ENCODE measurements around the gene FAHD2B.
"Not testable (repeated sequence)": the region's sequence is repeated elsewhere in the genome, so short reads cannot be mapped to it uniquely, and the experiment has no call there.

The FAHD2B gene, protein sequence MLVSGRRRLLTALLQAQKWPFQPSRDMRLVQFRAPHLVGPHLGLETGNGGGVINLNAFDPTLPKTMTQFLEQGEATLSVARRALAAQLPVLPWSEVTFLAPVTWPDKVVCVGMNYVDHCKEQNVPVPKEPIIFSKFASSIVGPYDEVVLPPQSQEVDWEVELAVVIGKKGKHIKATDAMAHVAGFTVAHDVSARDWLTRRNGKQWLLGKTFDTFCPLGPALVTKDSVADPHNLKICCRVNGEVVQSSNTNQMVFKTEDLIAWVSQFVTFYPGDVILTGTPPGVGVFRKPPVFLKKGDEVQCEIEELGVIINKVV

DNA sequence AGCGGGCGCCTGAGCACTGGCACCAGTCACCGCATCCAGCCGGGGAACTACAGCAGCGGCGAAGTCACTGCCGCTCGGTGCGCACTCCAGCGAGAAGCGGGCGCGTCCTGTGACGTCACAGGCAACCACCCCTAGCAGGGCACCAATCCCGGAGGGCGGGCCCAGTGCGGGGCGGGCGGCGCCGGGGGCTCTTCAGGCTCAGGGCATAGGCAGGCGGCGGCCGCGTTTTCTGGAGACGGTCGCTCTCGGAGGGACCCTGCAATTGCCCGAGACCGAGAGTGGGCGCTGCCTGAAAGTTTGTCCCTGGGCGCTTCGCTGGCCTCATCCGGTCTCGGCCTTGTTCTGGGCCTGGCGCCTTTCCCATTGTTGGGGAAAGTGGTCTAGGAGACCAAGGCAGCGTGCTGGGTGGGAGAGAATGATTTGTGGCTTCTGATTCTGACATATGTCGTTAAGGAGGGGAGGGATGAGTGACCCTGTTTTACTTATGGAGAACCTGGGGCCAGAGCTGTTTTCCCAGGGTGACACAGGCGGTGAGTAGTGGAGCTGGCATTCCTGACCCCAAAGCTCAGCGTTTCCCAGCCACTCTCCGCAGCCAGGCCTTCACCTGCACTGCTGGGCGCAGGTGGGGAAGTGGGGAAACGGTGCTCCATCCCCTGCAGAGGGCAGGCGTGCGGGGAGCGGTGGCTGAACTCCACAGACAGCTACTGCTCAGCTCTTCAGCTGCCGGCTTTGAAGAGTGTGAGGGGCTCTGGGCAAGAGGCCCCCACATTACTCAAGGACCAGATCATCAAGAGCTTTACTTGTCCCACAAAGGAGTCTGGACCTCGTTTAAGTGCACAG, at the start of gene FAHD2B:
Gene FAHD2B (minus strand): TSS at position 111 of the 840 bp plus-strand sequence. CDS start 3,176 bp downstream, outside the sequence.
- Histone ChIP-seq H3K4me2 (peak within 1 kb of the TSS; percentile 79), H3K9ac (peak within 1 kb of the TSS; percentile 60; the same call in 1 of the 2 replicates), H3K4me1 (peaks cover 15% of the 10 kb centered on the region), H3K4me3 (peak within 1 kb of the TSS; percentile 59), H3K27ac (0 out of 2 replicates have a peak within 1 kb of the TSS, but pooled peaks have one; percentile 9)
- H3K27me3 ChIP-seq, H4K20me1 ChIP-seq, H3K9me3 ChIP-seq, H3K36me3 ChIP-seq: not testable (repeated sequence)

DNA sequence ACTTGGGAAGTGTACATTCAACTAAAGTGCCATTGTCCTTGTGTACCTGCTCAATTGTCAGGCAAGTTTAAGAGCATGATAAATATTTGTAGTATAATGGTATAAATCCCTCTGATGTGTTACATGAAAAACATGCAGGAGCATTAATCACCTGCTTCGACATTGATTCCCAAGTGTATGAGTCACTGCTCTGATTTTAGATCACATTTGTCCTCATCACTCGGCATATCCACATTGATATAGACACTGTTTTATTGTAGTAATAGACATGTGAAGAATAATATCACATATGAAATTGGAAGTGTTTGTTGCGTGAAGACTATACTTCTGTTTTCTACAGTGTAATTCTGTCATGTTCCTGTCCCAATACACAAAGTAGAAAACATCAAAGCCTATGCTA, 49.3 kb upstream of the FAHD2B start:
- H3K9me3 ChIP-seq, H3K4me2 ChIP-seq, H4K20me1 ChIP-seq, H3K27ac ChIP-seq, H3K4me1 ChIP-seq, H3K4me3 ChIP-seq, H3K9ac ChIP-seq, H3K27me3 ChIP-seq: not testable (repeated sequence)
- H3K36me3 ChIP-seq = peaks cover 27% of the 10 kb centered on the region

DNA sequence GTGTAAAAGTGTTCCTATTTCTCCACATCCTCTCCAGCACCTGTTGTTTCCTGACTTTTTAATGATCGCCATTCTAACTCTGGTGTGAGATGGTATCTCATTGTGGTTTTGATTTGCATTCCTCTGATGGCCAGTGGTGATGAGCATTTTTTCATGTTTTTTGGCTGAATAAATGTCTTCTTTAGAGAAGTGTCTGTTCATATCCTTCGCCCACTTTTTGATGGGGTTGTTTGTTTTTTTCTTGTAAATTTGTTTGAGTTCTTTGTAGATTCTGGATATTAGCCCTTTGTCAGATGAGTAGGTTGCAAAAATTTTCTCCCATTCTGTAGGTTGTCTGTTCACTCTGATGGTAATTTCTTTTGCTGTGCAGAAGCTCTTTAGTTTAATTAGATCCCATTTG, 34.4 kb upstream of the FAHD2B start:
- H3K9ac ChIP-seq, H3K27me3 ChIP-seq, H3K9me3 ChIP-seq, H4K20me1 ChIP-seq, H3K4me3 ChIP-seq, H3K27ac ChIP-seq, H3K4me2 ChIP-seq, H3K4me1 ChIP-seq: not testable (repeated sequence)
- H3K36me3 ChIP-seq = peaks cover 16% of the 10 kb centered on the region

DNA sequence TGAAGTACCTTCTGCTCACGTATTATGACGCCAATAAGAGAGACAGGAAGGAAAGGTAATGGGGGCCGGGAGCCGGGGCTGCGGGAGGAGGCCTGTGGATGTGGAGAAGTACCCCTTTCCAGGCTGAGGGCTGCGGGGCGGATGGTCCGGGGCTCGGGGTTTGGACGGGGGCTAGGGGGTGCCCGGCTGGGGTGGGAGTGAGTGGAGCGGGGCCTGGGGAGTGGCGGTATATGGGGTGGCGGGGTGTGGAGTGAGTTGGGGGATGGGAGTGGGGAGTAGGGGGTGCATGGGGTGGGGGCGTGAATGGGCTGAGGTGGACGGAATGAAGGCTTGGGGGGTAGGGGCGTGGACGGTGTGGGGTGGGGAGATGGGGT, 19.2 kb upstream of the FAHD2B start:
- Histone ChIP-seq H3K27ac (peak overlapping the region; percentile 76), H3K4me2 (peak overlapping the region; percentile 88), H3K9ac (peak overlapping the region; percentile 82), H3K4me3 (peak overlapping the region; percentile 70)
- not testable (repeated sequence) for H4K20me1 ChIP-seq, H3K9me3 ChIP-seq, H3K4me1 ChIP-seq, H3K27me3 ChIP-seq, H3K36me3 ChIP-seq

DNA sequence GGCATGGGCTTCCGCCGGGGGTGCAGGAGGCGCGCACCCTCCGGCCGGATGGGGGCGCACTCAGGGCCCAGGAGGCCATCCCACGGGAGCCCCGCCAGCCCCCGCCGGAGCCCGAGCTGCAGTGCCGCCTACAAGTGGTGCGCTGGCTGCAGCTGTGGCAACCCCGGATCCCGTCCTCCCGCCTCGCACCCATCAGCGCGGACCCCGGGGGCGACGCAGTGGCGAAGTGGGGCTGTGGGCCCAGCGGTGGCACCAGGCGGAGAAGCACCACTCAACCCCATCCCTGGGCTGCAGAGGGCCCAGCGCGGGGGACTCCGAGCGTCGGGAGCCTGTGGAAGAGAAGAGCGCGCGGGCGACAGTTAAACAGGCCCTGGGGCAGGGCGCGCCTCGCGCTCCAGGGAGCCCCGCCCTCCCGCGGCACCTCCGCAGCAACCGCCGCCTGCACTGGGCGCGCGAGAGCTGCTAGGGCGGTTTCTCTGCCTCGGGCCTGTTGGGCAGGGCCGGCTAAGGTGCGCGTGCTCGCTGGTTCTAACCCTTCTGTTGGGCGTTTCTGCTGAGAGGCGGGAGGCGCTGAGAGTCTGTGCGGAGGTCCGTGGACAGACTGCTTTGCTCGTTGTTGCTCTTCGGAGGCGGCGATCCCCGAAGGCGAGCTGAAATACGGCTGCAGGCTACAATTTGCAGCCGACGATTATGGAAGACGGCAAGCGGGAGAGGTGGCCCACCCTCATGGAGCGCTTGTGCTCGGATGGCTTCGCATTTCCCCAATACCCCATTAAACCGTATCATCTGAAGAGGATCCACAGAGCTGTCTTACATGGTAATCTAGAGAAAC, 18.6 kb upstream of the FAHD2B start, which contains the start of gene ANKRD36:
Gene ANKRD36 (plus strand): TSS at position 104 of the 832 bp plus-strand sequence. CDS start 587 bp downstream, at position 691.
- not testable (repeated sequence) for H3K27me3 ChIP-seq, H3K4me1 ChIP-seq, H4K20me1 ChIP-seq, H3K36me3 ChIP-seq, H3K9me3 ChIP-seq
- peak within 1 kb of the TSS; percentile 70 for H3K4me3 ChIP-seq
- peak within 1 kb of the TSS; percentile 76 for H3K27ac ChIP-seq
- H3K9ac ChIP-seq = peak within 1 kb of the TSS; percentile 82
- peak within 1 kb of the TSS; percentile 88 for H3K4me2 ChIP-seq

DNA sequence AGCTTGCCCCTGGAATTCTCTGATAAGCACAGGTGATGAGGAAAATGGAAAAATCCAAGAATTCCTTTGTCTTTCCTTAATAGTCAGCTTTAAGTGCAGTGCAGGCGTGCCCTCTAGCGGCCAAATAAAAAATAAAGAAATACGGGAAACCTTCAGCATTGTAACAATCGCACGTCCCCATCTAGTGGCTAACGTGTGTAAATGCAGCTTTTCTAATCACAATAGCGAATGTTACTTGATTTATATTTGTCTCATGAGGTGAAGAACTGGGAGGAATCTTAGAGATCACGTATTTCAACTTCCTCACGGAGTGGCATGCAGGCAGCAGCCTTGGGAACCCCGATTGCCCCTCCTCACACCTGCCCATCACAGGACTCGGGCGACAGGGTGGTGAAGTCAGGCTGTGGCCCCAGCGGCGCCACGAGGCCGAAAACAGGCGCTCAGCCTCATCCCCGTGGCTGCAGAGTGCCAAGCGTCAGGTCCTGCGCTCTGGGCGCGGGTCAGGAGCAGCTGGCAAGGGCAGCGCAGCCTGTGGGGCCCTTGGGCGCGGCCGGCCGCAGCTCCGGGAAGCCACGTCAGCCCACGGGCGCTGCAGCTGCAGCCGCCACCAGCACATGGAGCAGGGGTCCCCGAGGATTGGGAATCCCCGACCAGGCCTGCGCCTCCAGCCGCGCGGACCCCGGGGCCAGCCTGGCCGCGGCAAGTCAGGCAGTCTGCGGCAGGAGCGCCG, 17.8 kb upstream of the FAHD2B start:
- H3K27me3 ChIP-seq, H3K36me3 ChIP-seq, H3K9me3 ChIP-seq, H3K4me1 ChIP-seq, H4K20me1 ChIP-seq: not testable (repeated sequence)
- peak overlapping the region; percentile 76 for H3K27ac ChIP-seq
- H3K4me3 ChIP-seq = peak overlapping the region; percentile 70
- peak overlapping the region; percentile 82 for H3K9ac ChIP-seq
- H3K4me2 ChIP-seq = peak overlapping the region; percentile 88

DNA sequence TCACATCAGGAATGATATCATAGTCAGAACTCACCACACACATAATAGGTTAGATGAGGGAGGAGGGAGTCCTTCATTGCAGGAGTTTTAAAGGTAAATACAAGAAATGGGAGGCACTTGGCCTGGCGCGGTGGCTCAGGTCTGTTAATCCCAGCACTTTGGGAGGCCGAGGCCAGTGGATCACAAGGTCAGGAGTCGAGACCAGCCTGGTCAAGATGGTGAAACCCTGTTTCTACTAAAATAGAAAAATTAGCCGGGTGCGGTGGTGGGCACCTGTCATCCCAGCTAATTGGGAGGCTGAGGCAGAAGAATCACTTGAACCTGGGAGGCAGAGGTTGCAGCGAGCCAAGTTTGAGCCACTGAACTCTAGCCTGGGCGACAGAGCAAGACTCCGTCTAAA, 16.6 kb upstream of the FAHD2B start:
- not testable (repeated sequence) for H4K20me1 ChIP-seq, H3K4me3 ChIP-seq, H3K9me3 ChIP-seq, H3K4me1 ChIP-seq, H3K9ac ChIP-seq, H3K27ac ChIP-seq, H3K36me3 ChIP-seq, H3K27me3 ChIP-seq, H3K4me2 ChIP-seq

DNA sequence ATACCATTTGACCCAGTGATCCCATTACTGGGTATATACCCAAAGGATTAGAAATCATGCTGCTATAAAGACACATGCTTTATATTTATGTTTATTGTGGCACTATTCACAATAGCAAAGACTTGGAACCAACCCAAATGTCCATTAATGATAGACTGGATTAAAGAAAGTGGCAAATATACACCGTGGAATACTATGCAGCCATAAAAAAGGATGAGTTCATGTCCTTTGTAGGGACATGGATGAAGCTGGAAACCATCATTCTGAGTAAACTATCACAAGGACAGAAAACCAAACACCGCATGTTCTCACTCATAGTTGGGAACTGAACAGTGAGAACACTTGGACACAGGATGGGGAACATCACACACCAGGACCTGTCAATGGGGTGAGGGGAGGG, 12.2 kb upstream of the FAHD2B start:
- H3K4me1 ChIP-seq, H3K27ac ChIP-seq, H3K4me2 ChIP-seq, H4K20me1 ChIP-seq, H3K9ac ChIP-seq, H3K27me3 ChIP-seq, H3K4me3 ChIP-seq, H3K36me3 ChIP-seq: not testable (repeated sequence)
- H3K9me3 ChIP-seq = peaks cover 14% of the 10 kb centered on the region; the same call in 1 of the 2 replicates

DNA sequence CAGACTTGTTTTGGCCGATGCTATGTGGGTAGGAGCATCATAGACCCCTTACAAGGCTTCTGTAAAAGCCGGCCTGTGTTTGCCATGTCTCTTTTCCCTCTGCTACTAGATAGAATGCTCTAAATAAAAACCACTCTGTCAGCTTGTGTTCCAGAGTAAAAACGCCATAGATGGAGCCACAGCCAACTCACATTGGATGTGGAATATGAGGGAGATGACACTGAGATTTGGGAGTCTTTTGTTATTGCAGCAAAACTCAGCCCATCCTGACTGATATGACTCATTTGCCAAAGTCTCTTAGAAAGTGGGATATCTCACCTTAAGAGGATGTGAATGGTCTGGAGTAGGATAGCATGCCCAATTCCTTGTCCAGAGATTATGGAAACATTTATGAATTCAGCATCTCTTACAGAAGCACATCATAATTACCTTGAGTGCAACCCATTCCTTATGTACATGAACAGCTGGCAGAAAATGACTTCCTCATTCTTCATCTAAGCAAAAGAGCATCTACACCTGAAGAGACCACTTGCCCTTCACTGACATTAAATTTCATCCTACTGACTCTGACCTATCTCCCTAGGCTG, 4.2 kb upstream of the FAHD2B start:
- H3K4me1 ChIP-seq = peaks cover 13% of the 10 kb centered on the region
- not testable (repeated sequence) for H3K27ac ChIP-seq, H3K9me3 ChIP-seq, H4K20me1 ChIP-seq, H3K4me2 ChIP-seq, H3K9ac ChIP-seq, H3K27me3 ChIP-seq, H3K4me3 ChIP-seq, H3K36me3 ChIP-seq
